ENCODE results near the gene HNF4A. TPM values are rescaled to one million over a fixed set of nuclear protein-coding genes. Genes with fewer than 3 reads are reported as not detected.

Gene HNF4A
- total and polyA plus RNA-seq, 2 of the 13 experiments (the other 11 are each of a cell fraction or from before 2014, with no cell fraction given): 80.9 to 169 TPM

GRCh38 chr20:44394702-44395460, 39.4 kb downstream of the HNF4A start (continued):
- TF ChIP-seq FUBP1 (CRISPR knock-in tag; IDR thresholded peaks at IDR 0.05; ENCODE audit: borderline replicate concordance): peak; percentile 98; the same call in 1 of the 2 replicates
- TF ChIP-seq ZBTB26 (CRISPR knock-in tag; IDR thresholded peaks at IDR 0.05; ENCODE audit: borderline replicate concordance): peak; percentile 88; the same call in 1 of the 2 replicates
- TF ChIP-seq FOXA1 (IDR thresholded peaks at IDR 0.05): no peak
- no peak for TF ChIP-seq FOXA1 (CRISPR knock-in tag; IDR thresholded peaks at IDR 0.05)
- TF ChIP-seq MXD4 (CRISPR knock-in tag; IDR thresholded peaks at IDR 0.05): peak; percentile 91
- TF ChIP-seq SAP130 (CRISPR knock-in tag; IDR thresholded peaks at IDR 0.05; ENCODE audit: low read depth): peak; percentile 97
- TF ChIP-seq CCAR2 (optimal IDR thresholded peaks at IDR 0.05; ENCODE audit: low read depth, low read length): no peak
- TF ChIP-seq ZNF501 (CRISPR knock-in tag; IDR thresholded peaks at IDR 0.05): peak; percentile 74; the same call in 1 of the 2 replicates
- TF ChIP-seq KDM6A (CRISPR knock-in tag; IDR thresholded peaks at IDR 0.05; ENCODE audit: low read depth): peak; percentile 73; the same call in 1 of the 2 replicates
- TF ChIP-seq ZNF281 (CRISPR knock-in tag; IDR thresholded peaks at IDR 0.05; ENCODE audit: borderline replicate concordance): no peak; the same call in 1 of the 2 replicates
- no peak for TF ChIP-seq MTA3 (CRISPR knock-in tag; IDR thresholded peaks at IDR 0.05)
- peak; percentile 99 for TF ChIP-seq HNF1A (IDR thresholded peaks at IDR 0.05; ENCODE audit: low read depth)
- TF ChIP-seq HNF1A (CRISPR knock-in tag; IDR thresholded peaks at IDR 0.05; ENCODE audit: borderline replicate concordance): peak; percentile 100
- no peak for TF ChIP-seq EED (CRISPR knock-in tag; IDR thresholded peaks at IDR 0.05)
- peak; percentile 89 for TF ChIP-seq ZBTB1 (CRISPR knock-in tag; IDR thresholded peaks at IDR 0.05; ENCODE audit: borderline replicate concordance)
- TF ChIP-seq ZNF317 (CRISPR knock-in tag; IDR thresholded peaks at IDR 0.05): peak; percentile 73; the same call in 1 of the 2 replicates
- peak; percentile 83; the same call in 1 of the 2 replicates for TF ChIP-seq ZNF343 (CRISPR knock-in tag; IDR thresholded peaks at IDR 0.05)
- TF ChIP-seq POLR2A (IDR thresholded peaks at IDR 0.05; ENCODE audit: insufficient read depth in 1 of 2, low read depth in 2 of 2, low read length in 2 of 2): peak in 1 of 2 experiments; percentile 71; a peak in 3 of 4 replicates
- peak; percentile 99 for TF ChIP-seq MED8 (CRISPR knock-in tag; IDR thresholded peaks at IDR 0.05; ENCODE audit: insufficient replicate concordance)
- TF ChIP-seq ZNF841 (CRISPR knock-in tag; IDR thresholded peaks at IDR 0.05; ENCODE audit: borderline replicate concordance): no peak
